TTC549 (cell line): ENCODE data around the gene FHIT.
"Not testable (repeated sequence)": the region's sequence is repeated elsewhere in the genome, so short reads cannot be mapped to it uniquely, and the experiment has no call there.

ENCODE experiments used
- FAIRE-seq: peaks from 2 replicates; lab custom pipeline; 2012; peaks lifted over from hg19 to GRCh38; lab: Jason Lieb, UNC

FHIT gene

GRCh38 chr3:59982510-59982909, 1268.7 kb downstream of the FHIT start:
- no peak for FAIRE-seq

GRCh38 chr3:59981377-59981776, 1269.9 kb downstream of the FHIT start:
- no peak for FAIRE-seq

- FAIRE-seq, result no peak
These were observed 1270.7 kb downstream of the FHIT start for GRCh38 chr3:59980576-59980975.

- no peak for FAIRE-seq
These were observed 1271.7 kb downstream of the FHIT start for GRCh38 chr3:59979542-59979941.

- FAIRE-seq, result no peak
These were observed 1272.3 kb downstream of the FHIT start for GRCh38 chr3:59978979-59979378.

- no peak for FAIRE-seq
These were observed 1280.5 kb downstream of the FHIT start for GRCh38 chr3:59970796-59971195.

GRCh38 chr3:59970376-59970775, 1280.9 kb downstream of the FHIT start:
- no peak for FAIRE-seq

- FAIRE-seq, result no peak
These were observed 1282.7 kb downstream of the FHIT start for GRCh38 chr3:59968513-59969045.

- FAIRE-seq, result no peak
These were observed 1287.6 kb downstream of the FHIT start for GRCh38 chr3:59963676-59964075.

GRCh38 chr3:59957150-59957549, 1294.1 kb downstream of the FHIT start:
- no peak for FAIRE-seq

GRCh38 chr3:59953104-59953503, 1298.1 kb downstream of the FHIT start:
- FAIRE-seq, result no peak

- FAIRE-seq, result no peak
These were observed 1301.9 kb downstream of the FHIT start for GRCh38 chr3:59949311-59949710.

GRCh38 chr3:59946401-59946800, 1304.9 kb downstream of the FHIT start:
- FAIRE-seq, result no peak

- FAIRE-seq, result no peak
These were observed 1310.5 kb downstream of the FHIT start for GRCh38 chr3:59940718-59941117.

- no peak for FAIRE-seq
These were observed 1311.3 kb downstream of the FHIT start for GRCh38 chr3:59939826-59940426.

- no peak for FAIRE-seq
These were observed 1312.4 kb downstream of the FHIT start for GRCh38 chr3:59938828-59939227.

GRCh38 chr3:59937201-59937600, 1314.1 kb downstream of the FHIT start:
- no peak for FAIRE-seq

GRCh38 chr3:59936472-59936871, 1314.8 kb downstream of the FHIT start:
- FAIRE-seq, result no peak

GRCh38 chr3:59935025-59935424, 1316.2 kb downstream of the FHIT start:
- no peak for FAIRE-seq

- FAIRE-seq, result not testable (repeated sequence)
These were observed 1316.7 kb downstream of the FHIT start for GRCh38 chr3:59934560-59934959.

GRCh38 chr3:59930170-59930569, 1321.1 kb downstream of the FHIT start:
- FAIRE-seq, result no peak

GRCh38 chr3:59927056-59927455, 1324.2 kb downstream of the FHIT start:
- no peak for FAIRE-seq

GRCh38 chr3:59925946-59926345, 1325.3 kb downstream of the FHIT start:
- FAIRE-seq, result no peak

GRCh38 chr3:59922192-59922591, 1329.1 kb downstream of the FHIT start:
- FAIRE-seq, result no peak

- no peak for FAIRE-seq
These were observed 1330.4 kb downstream of the FHIT start for GRCh38 chr3:59920822-59921221.
